Measurements from ENCODE around the gene OGFRL1.

OGFRL1 gene

DNA sequence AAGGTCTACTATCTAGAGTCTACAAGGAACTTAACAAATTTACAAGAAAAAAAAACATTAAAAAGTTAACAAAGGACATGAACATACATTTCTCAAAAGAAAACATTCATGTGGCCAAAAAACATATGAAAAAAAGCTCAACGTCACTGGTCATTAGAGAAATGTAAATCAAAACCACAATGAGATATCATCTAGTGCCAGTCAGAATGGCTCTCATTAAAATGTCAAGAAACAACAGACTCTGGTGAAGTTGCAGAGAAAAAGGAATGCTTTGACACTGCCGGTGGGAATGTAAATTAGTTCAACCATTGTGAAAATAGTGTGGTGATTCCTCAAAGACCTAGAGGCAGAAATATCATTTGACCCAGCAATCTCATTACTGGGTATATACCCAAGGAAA lies 48.3 kb downstream of the OGFRL1 start:
- no peak overlapping the region for H3K9ac ChIP-seq (ENCODE audit: low read depth, low read length)
- H3K9me3 ChIP-seq (ENCODE audit: control insufficient read depth, insufficient read depth, low read length) = no peaks in the 10 kb centered on the region
- no peaks in the 10 kb centered on the region for H3K4me1 ChIP-seq (ENCODE audit: control insufficient read depth, insufficient read depth, low read length)
- H3K27me3 ChIP-seq (ENCODE audit: control insufficient read depth, insufficient read depth, low read length) = no peaks in the 10 kb centered on the region
- no peaks in the 10 kb centered on the region for H3K36me3 ChIP-seq (ENCODE audit: control insufficient read depth, insufficient read depth, low read length)
- no peak overlapping the region for H3K4me3 ChIP-seq (ENCODE audit: low read depth, low read length)

- no peaks in the 10 kb centered on the region for H3K9me3 ChIP-seq (ENCODE audit: control insufficient read depth, insufficient read depth, low read length)
- no peaks in the 10 kb centered on the region for H3K36me3 ChIP-seq (ENCODE audit: control insufficient read depth, insufficient read depth, low read length)
- H3K9ac ChIP-seq (ENCODE audit: low read depth, low read length) = no peak overlapping the region
- H3K4me3 ChIP-seq (ENCODE audit: low read depth, low read length) = no peak overlapping the region
- peaks cover 5% of the 10 kb centered on the region for H3K4me1 ChIP-seq (ENCODE audit: control insufficient read depth, insufficient read depth, low read length)
- no peaks in the 10 kb centered on the region for H3K27me3 ChIP-seq (ENCODE audit: control insufficient read depth, insufficient read depth, low read length)
Observed at GRCh38 chr6:71338540-71339316, 50.1 kb downstream of the OGFRL1 start.

DNA sequence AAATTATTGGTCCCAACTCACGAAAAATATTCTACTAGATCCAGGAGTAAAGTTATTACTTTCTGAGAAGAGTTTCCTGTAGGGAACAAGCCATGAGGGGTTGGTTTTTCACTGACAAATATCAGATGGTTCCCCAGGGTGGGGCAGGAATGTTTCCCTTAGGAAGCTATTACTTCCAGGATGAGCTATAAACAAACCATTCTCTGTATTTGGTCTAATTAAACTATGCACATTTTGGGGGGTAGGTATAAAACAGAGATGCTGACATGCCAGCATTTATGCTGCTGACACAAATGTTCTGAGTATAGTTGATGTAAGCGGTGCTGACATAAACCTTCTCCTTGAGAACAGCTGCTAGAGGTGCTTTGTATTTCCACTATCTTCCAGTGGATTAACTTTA lies 54.2 kb downstream of the OGFRL1 start:
- Histone ChIP-seq H3K9me3 (ENCODE audit: control insufficient read depth, insufficient read depth, low read length) (no peaks in the 10 kb centered on the region), H3K4me1 (ENCODE audit: control insufficient read depth, insufficient read depth, low read length) (peaks cover 5% of the 10 kb centered on the region), H3K27me3 (ENCODE audit: control insufficient read depth, insufficient read depth, low read length) (no peaks in the 10 kb centered on the region), H3K4me3 (ENCODE audit: low read depth, low read length) (no peak overlapping the region), H3K9ac (ENCODE audit: low read depth, low read length) (no peak overlapping the region), H3K36me3 (ENCODE audit: control insufficient read depth, insufficient read depth, low read length) (no peaks in the 10 kb centered on the region)

- no peaks in the 10 kb centered on the region for H3K9me3 ChIP-seq (ENCODE audit: control insufficient read depth, insufficient read depth, low read length)
Observed at GRCh38 chr6:71345476-71346333, 57.1 kb downstream of the OGFRL1 start.

DNA sequence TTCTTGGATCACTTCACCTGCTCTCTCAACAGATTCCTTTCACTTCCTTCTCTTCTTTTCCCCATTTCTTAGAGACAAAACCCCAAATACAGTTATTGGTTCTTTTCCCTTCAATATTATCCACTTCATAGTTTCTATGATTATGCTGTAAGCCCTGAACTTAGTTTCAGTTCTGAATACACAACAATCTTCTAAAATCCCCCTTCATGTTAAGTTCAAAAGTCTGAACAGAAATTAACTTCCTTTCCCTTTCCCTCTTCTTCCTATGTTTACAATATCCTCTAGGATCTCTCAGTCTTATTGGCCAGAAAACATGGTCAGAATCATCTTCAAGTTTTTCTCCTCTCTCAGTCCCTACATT lies 57.7 kb downstream of the OGFRL1 start:
- H3K9ac ChIP-seq (ENCODE audit: low read depth, low read length) = no peak overlapping the region
- no peaks in the 10 kb centered on the region for H3K27me3 ChIP-seq (ENCODE audit: control insufficient read depth, insufficient read depth, low read length)
- no peak overlapping the region for H3K4me3 ChIP-seq (ENCODE audit: low read depth, low read length)
- H3K4me1 ChIP-seq (ENCODE audit: control insufficient read depth, insufficient read depth, low read length) = peaks cover 5% of the 10 kb centered on the region
- no peaks in the 10 kb centered on the region for H3K9me3 ChIP-seq (ENCODE audit: control insufficient read depth, insufficient read depth, low read length)
- no peaks in the 10 kb centered on the region for H3K36me3 ChIP-seq (ENCODE audit: control insufficient read depth, insufficient read depth, low read length)

More at GRCh38 chr6:71345476-71346333, 57.1 kb downstream of the OGFRL1 start:
- no peaks in the 10 kb centered on the region for H3K36me3 ChIP-seq (ENCODE audit: control insufficient read depth, insufficient read depth, low read length)
- no peaks in the 10 kb centered on the region for H3K27me3 ChIP-seq (ENCODE audit: control insufficient read depth, insufficient read depth, low read length)
- no peak overlapping the region for H3K9ac ChIP-seq (ENCODE audit: low read depth, low read length)
- H3K4me1 ChIP-seq (ENCODE audit: control insufficient read depth, insufficient read depth, low read length) = peaks cover 5% of the 10 kb centered on the region
- no peak overlapping the region for H3K4me3 ChIP-seq (ENCODE audit: low read depth, low read length)

GRCh38 chr6:71347119-71347518 lies 58.5 kb downstream of the OGFRL1 start:
- Histone ChIP-seq H3K9ac (ENCODE audit: low read depth, low read length) (no peak overlapping the region), H3K36me3 (ENCODE audit: control insufficient read depth, insufficient read depth, low read length) (no peaks in the 10 kb centered on the region), H3K4me1 (ENCODE audit: control insufficient read depth, insufficient read depth, low read length) (peaks cover 5% of the 10 kb centered on the region), H3K4me3 (ENCODE audit: low read depth, low read length) (no peak overlapping the region), H3K9me3 (ENCODE audit: control insufficient read depth, insufficient read depth, low read length) (no peaks in the 10 kb centered on the region), H3K27me3 (ENCODE audit: control insufficient read depth, insufficient read depth, low read length) (no peaks in the 10 kb centered on the region)

DNA sequence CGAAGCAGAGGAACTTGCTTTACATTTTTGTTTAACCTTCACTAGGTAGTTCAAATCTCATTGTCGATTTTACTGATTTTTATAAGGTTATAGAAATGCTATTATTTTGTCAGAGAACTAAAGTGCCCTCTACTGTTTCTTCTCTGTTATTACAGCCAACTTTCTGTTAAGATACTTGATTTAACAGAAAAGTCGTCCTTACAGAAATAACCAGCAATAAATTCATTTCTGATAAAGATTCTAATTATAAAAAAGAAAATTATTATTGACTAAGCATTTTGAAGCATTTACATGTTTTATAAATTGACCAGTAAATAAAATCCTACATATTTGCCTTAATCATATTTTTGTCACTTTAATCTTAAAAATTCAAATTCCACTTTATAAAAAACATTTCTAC lies 60.8 kb downstream of the OGFRL1 start:
- no peaks in the 10 kb centered on the region for H3K27me3 ChIP-seq (ENCODE audit: control insufficient read depth, insufficient read depth, low read length)
- H3K9me3 ChIP-seq (ENCODE audit: control insufficient read depth, insufficient read depth, low read length) = no peaks in the 10 kb centered on the region
- H3K36me3 ChIP-seq (ENCODE audit: control insufficient read depth, insufficient read depth, low read length) = no peaks in the 10 kb centered on the region
- no peak overlapping the region for H3K9ac ChIP-seq (ENCODE audit: low read depth, low read length)
- no peak overlapping the region for H3K4me3 ChIP-seq (ENCODE audit: low read depth, low read length)
- H3K4me1 ChIP-seq (ENCODE audit: control insufficient read depth, insufficient read depth, low read length) = no peaks in the 10 kb centered on the region

DNA sequence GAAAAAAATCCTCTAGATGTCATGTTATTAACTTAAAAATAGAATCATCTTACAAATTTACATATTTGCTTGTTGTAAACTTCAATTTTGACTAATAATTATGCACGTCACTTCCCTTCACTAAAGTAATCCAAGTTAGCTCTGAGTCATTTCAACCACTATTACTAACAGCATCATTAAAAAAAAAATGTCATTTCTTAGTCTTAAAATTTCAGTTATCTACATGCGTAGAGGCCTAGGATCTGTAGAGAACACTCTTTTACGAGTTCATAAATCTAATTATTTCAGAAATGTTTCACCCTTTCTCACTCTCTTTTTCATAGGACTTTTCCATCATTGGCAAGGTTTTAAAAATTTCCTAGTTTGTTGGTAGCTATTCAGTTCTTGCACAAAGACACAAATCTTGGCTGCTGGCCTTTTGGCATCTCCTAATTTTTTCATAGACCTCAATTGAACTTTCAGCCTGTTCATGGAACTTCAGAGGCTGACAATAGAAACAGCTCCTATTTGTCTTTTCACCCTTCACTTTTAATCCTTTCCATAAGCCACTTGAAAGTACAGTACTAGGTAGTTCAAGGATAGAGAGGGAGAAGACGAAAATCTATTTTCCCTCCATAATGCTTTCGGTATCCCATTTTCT lies 61.5 kb downstream of the OGFRL1 start:
- Histone ChIP-seq H3K4me1 (ENCODE audit: control insufficient read depth, insufficient read depth, low read length) (no peaks in the 10 kb centered on the region), H3K27me3 (ENCODE audit: control insufficient read depth, insufficient read depth, low read length) (no peaks in the 10 kb centered on the region), H3K4me3 (ENCODE audit: low read depth, low read length) (no peak overlapping the region), H3K9me3 (ENCODE audit: control insufficient read depth, insufficient read depth, low read length) (no peaks in the 10 kb centered on the region), H3K36me3 (ENCODE audit: control insufficient read depth, insufficient read depth, low read length) (no peaks in the 10 kb centered on the region), H3K9ac (ENCODE audit: low read depth, low read length) (no peak overlapping the region)

- Histone ChIP-seq H3K9me3 (ENCODE audit: control insufficient read depth, insufficient read depth, low read length) (no peaks in the 10 kb centered on the region), H3K27me3 (ENCODE audit: control insufficient read depth, insufficient read depth, low read length) (no peaks in the 10 kb centered on the region), H3K9ac (ENCODE audit: low read depth, low read length) (no peak overlapping the region), H3K4me3 (ENCODE audit: low read depth, low read length) (no peak overlapping the region), H3K4me1 (ENCODE audit: control insufficient read depth, insufficient read depth, low read length) (no peaks in the 10 kb centered on the region), H3K36me3 (ENCODE audit: control insufficient read depth, insufficient read depth, low read length) (no peaks in the 10 kb centered on the region)
Observed at GRCh38 chr6:71351190-71351589, 62.6 kb downstream of the OGFRL1 start.

Measured in iPS-15b (cell line).